Effector memory CD8-positive, alpha-beta T cell (primary cell): ENCODE measurements around the gene CLC.
"Not testable (repeated sequence)": the region's sequence is repeated elsewhere in the genome, so short reads cannot be mapped to it uniquely, and the experiment has no call there.

Source experiments
- ATAC-seq: fragments of 150-1000 bp; cut with Tn5 transposase; replicated peaks from 2 replicates; pipeline ENCODE4 v1.10.0; 2021; ENCODE audit warnings: mild to moderate bottlenecking, moderate library complexity
- DNase-seq, 3 experiments: peaks; one replicate each; pipeline ENCODE4 v3.0.0; 2021
- H3K27ac Mint-ChIP-seq, 2 donors: one replicate each; pipeline ENCODE4 v1.8.0; 2022; ENCODE audit warnings: mild to moderate bottlenecking in 2 of 2, mixed read lengths in 2 of 2, moderate library complexity in 2 of 2
- H3K27me3 Mint-ChIP-seq, 2 donors: one replicate each; pipeline ENCODE4 v1.8.0; 2022; ENCODE audit warnings: mixed read lengths in 2 of 2
- H3K36me3 Mint-ChIP-seq: one replicate; pipeline ENCODE4 v1.8.0; 2022; ENCODE audit warnings: mild to moderate bottlenecking, moderate library complexity, mixed read lengths; ENCODE audit not compliant: insufficient read depth
- H3K4me1 Mint-ChIP-seq, 2 donors: one replicate each; pipeline ENCODE4 v1.8.0; 2022; ENCODE audit warnings: low read depth in 2 of 2, mixed read lengths in 2 of 2
- H3K4me3 Mint-ChIP-seq, 2 donors: one replicate each; pipeline ENCODE4 v1.8.0; 2022; ENCODE audit warnings: mild to moderate bottlenecking in 2 of 2, mixed read lengths in 2 of 2, moderate library complexity in 2 of 2
- H3K9me3 Mint-ChIP-seq, 2 donors: one replicate each; pipeline ENCODE4 v1.8.0; 2022; ENCODE audit warnings: mixed read lengths in 2 of 2

Gene CLC

DNA sequence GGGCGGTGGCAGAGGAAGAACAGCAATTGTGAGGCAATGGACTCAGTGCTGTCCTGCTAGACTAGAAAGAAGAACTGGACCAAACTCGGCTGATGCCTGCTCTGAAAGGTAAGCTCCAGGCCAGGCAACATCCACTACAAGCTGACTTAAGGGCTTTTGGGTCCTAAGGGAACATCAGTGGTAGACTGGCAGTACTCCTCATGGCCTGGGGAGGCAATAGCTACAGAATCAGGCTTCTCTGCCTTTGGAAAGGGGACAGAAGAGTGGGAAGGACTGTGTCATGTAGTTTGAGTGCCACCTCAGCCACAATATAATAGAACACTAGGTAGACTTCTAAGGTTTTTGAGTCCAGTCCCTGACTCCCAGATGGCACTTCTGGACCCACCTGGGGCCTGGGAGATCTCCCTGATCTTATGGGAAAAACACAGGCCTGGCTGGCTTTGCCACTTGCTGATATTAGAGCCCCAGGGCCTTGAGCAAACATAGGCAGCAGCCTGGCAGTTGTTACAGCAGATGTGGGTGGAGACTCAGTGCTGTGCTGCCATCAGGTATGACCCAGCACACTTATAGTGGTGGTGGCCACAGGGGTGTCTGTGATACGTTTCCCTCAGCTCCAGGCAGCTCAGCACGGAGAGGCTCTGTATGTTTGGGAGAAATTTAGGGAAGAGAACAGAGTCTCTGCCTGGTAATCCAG, 9.2 kb upstream of the CLC start:
- DNase-seq (no peak), ATAC-seq (no peak)
- Mint-ChIP-seq H3K27me3 (peaks cover 54 to 59% of the 10 kb centered on the region in 2 donors), H3K27ac (no peak overlapping the region), H3K36me3 (no peaks in the 10 kb centered on the region), H3K4me3 (no peak overlapping the region), H3K4me1 (no peaks in the 10 kb centered on the region), H3K9me3 (no peaks in the 10 kb centered on the region)

DNA sequence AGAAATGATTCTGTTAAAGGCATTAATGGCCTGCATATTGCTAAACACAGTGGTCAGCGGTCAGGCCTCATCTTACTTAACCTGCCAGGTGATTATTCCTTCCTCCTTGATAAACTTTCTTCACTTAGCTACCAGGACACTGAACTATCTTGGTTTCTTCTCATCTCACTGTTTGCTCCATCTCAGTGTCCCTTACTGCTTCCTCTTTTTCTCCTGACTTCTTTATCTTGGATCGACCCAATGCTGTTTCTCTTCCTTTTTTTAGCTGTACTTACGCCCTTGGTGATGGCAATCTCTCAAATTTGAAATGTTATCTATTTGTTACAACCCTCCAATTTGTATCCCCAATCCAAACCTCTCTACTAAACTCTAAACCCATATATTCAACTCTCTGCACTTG, 7.8 kb upstream of the CLC start:
- Mint-ChIP-seq H3K4me3 (no peak overlapping the region), H3K36me3 (no peaks in the 10 kb centered on the region), H3K9me3 (no peaks in the 10 kb centered on the region), H3K27me3 (peaks cover 47 to 59% of the 10 kb centered on the region in 2 donors), H3K27ac (no peak overlapping the region), H3K4me1 (no peaks in the 10 kb centered on the region)
- no peak for ATAC-seq
- DNase-seq, result no peak

DNA sequence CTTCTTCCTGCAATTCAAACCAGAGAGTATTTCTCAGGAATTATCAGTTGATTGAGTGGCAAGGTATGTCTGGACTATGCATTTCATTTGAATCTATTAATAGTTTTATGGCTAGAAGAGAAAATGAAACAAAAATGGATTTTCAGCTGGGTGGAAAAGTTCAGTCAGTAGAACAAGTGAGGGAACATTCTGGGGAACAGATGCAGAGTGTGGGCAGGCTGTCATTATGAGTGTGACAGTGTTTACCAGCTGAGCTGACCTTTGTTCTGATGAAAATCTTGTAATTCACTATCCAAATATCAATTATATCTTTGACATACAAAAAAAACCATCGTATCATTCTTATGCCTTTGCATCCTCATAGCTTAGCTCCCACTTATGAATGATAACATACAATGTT, 2.6 kb upstream of the CLC start:
- Mint-ChIP-seq H3K9me3 (no peaks in the 10 kb centered on the region), H3K36me3 (no peaks in the 10 kb centered on the region), H3K27me3 (peaks cover 37 to 40% of the 10 kb centered on the region in 2 donors), H3K27ac (no peak overlapping the region), H3K4me3 (no peak overlapping the region), H3K4me1 (peaks cover 0 to 2% of the 10 kb centered on the region in 2 donors)
- DNase-seq (no peak), ATAC-seq (no peak)

DNA sequence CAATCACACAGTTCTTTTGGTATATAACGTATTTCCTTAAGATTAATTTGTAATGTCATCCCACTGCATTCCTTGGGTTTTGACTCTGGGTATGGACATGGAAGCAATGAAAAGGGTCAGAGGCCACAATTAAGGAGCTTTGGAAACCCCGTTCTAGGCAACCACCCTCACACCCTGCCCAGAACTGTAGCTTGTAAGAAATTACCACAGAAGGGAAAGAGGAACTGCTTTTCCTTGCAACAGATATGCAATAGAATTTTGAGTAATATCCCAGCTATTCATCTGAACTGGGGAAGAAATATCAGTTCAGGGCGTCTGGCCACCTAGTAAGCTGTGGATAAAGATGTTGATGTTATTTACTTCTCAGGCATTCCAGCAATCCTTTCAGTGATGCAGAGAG, 985 bp upstream of the CLC start:
- Mint-ChIP-seq H3K27me3 (peaks cover 28 to 34% of the 10 kb centered on the region in 2 donors), H3K27ac (no peak overlapping the region), H3K4me3 (no peak overlapping the region), H3K9me3 (no peaks in the 10 kb centered on the region), H3K4me1 (peaks cover 0 to 2% of the 10 kb centered on the region in 2 donors), H3K36me3 (no peaks in the 10 kb centered on the region)
- no peak for ATAC-seq
- DNase-seq, result no peak

DNA sequence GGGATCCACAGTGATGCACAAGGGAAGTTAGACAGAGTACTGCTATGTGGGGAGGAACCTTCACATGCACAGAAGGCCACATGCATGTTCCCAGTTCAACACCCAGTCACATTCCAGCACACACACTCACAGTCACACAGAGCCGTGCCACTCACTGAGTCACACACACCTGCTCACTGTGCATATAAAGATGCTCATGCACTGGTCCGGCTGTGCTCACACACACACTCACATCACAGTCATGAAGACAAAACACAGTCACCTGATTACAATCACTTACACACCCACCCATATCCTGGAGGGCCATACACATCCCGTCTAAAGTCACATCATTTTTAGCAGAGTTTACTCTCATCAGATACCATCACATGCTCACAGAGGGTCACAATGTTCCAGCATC, 478 bp downstream of the CLC start:
- no peak overlapping the region for H3K4me3 Mint-ChIP-seq
- DNase-seq (no peak), ATAC-seq (no peak)
- H3K36me3 Mint-ChIP-seq, result no peaks in the 10 kb centered on the region
- H3K9me3 Mint-ChIP-seq, result no peaks in the 10 kb centered on the region
- H3K4me1 Mint-ChIP-seq, result peaks cover 0 to 2% of the 10 kb centered on the region in 2 donors
- no peak overlapping the region for H3K27ac Mint-ChIP-seq
- H3K27me3 Mint-ChIP-seq, result peaks cover 17 to 20% of the 10 kb centered on the region in 2 donors

DNA sequence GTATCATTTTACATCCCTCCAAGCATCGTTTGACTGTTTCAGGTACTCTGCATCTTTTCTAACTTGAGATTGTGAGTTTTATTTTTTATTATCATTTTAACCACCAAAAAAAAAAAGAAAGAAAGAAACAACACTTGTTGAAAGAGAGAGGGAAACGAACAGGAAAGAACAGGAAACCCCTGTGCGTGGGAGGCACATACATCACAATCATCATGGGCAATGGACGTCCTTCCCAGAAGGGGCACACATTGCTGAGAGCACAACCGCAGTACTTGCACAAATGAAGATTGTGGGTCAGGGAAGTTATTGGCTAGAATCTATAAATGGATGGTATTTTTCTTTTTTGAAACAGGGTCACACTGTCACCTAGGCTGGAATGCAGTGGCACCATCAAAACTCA, 1.7 kb downstream of the CLC start:
- ATAC-seq, result no peak
- no peak for DNase-seq
- H3K27ac Mint-ChIP-seq, result no peak overlapping the region

DNA sequence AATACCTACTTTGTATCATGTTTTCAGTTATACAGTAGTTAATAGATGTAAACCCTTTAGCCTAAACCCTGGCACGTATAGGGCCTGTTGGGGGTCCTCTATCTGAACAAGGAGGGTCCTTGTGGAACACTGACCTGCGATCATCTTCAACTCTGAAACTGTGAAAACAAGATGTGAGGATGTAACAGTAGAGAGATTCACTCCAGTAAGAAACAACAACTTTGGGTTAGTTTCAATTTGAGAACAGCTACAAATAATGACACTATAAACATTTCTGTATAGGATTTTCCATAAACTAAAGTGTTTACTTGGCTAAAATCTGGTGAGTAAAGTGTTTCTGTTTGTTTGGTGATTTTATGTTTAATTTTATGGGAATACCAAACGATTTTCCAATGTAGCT, 2.1 kb downstream of the CLC start:
- ATAC-seq (no peak), DNase-seq (no peak)
- no peak overlapping the region for H3K4me3 Mint-ChIP-seq
- H3K27me3 Mint-ChIP-seq, result peaks cover 10 to 20% of the 10 kb centered on the region in 2 donors
- peaks cover 0 to 2% of the 10 kb centered on the region in 2 donors for H3K4me1 Mint-ChIP-seq
- H3K9me3 Mint-ChIP-seq, result no peaks in the 10 kb centered on the region
- no peak overlapping the region for H3K27ac Mint-ChIP-seq
- H3K36me3 Mint-ChIP-seq, result no peaks in the 10 kb centered on the region

More for the DNA sequence above, 1.7 kb downstream of the CLC start:
- Mint-ChIP-seq H3K27me3 (peaks cover 11 to 20% of the 10 kb centered on the region in 2 donors), H3K4me3 (no peak overlapping the region), H3K9me3 (no peaks in the 10 kb centered on the region), H3K4me1 (peaks cover 0 to 2% of the 10 kb centered on the region in 2 donors), H3K36me3 (no peaks in the 10 kb centered on the region)

DNA sequence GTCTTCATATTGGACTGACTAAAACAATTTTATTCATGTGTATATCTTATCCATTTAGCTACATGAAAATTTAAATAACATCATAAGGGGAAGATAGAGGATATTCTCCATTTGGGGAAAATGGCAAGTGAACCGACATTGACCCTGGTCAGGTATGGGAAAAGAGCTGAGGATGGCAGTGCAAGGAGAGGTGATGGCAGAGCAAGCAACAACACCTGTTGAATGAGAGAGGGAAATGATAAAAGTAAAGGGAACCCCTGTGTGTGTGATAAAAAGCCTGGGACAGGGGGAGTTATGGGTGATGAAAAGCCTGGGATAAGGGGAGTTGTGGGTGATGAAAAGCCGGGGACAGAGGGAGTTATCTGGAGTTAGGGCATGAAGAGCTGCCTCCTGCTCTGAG, 4.0 kb downstream of the CLC start:
- Mint-ChIP-seq H3K9me3 (no peaks in the 10 kb centered on the region), H3K4me3 (no peak overlapping the region), H3K27me3 (peaks cover 22 to 35% of the 10 kb centered on the region in 2 donors), H3K27ac (no peak overlapping the region), H3K36me3 (no peaks in the 10 kb centered on the region), H3K4me1 (no peaks in the 10 kb centered on the region)
- no peak for DNase-seq
- no peak for ATAC-seq

DNA sequence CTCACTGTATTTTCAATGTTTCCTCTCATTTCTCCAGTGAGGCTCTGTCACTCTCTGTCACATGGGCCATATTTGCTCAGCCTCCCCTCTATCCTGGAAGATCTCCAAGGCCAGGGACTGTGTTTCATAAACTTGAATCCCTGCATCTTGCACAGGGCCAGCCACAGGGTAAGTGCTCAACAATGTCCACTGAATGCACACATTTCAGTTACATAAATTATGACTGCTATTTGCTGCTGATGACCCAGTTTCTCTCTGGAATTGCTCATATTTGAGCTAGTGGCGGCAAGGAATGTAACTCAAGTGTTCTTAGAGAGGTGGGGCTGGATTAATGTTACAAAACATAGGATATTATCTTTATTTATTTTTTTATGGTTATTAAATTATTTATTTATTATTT, 6.1 kb downstream of the CLC start:
- no peaks in the 10 kb centered on the region for H3K36me3 Mint-ChIP-seq
- no peak overlapping the region for H3K27ac Mint-ChIP-seq
- no peaks in the 10 kb centered on the region for H3K9me3 Mint-ChIP-seq
- H3K27me3 Mint-ChIP-seq, result peaks cover 30 to 38% of the 10 kb centered on the region in 2 donors
- DNase-seq (no peak), ATAC-seq (no peak)
- H3K4me1 Mint-ChIP-seq, result no peaks in the 10 kb centered on the region
- no peak overlapping the region for H3K4me3 Mint-ChIP-seq

DNA sequence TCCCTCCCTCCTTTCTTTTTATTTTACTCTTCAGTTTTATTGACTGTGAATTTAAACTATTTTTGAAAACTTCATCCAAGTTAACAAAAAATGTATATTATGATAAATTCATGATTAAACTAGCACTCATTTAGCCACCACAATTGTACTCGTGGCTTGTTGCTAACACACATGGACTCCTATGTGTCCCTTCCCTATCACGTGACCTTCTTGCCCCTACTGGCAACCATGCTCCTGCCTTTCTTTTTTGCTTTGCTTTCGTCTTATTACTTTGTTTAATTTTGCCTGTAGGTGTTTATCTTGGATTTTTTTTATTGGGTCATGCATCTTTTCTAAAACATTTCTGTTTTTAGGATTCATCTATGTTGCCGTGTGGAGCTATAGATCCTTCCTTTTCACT, 8.2 kb downstream of the CLC start:
- DNase-seq, result no peak
- H3K9me3 Mint-ChIP-seq, result no peaks in the 10 kb centered on the region
- no peak overlapping the region for H3K4me3 Mint-ChIP-seq
- no peaks in the 10 kb centered on the region for H3K4me1 Mint-ChIP-seq
- H3K36me3 Mint-ChIP-seq, result no peaks in the 10 kb centered on the region
- H3K27ac Mint-ChIP-seq, result no peak overlapping the region
- ATAC-seq, result no peak
- peaks cover 30 to 51% of the 10 kb centered on the region in 2 donors for H3K27me3 Mint-ChIP-seq

DNA sequence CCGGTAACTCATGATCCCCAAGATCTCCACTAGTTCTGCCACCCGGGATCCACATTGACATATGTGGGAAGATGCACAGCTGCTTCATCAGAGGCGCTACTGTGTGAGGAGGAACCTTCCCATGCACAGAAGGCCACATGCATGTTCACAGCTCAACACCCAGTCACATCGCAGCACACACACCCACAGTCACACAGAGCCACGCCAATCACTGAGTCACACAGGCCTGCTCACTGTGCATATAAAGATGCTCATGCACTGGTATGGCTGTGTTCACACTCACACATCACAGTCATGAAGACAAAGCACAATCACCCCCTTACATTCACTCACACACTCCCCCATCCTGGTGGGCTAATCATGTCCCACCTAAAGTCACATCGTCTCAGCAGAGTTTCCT, 9.8 kb downstream of the CLC start:
- no peak for ATAC-seq

DNA sequence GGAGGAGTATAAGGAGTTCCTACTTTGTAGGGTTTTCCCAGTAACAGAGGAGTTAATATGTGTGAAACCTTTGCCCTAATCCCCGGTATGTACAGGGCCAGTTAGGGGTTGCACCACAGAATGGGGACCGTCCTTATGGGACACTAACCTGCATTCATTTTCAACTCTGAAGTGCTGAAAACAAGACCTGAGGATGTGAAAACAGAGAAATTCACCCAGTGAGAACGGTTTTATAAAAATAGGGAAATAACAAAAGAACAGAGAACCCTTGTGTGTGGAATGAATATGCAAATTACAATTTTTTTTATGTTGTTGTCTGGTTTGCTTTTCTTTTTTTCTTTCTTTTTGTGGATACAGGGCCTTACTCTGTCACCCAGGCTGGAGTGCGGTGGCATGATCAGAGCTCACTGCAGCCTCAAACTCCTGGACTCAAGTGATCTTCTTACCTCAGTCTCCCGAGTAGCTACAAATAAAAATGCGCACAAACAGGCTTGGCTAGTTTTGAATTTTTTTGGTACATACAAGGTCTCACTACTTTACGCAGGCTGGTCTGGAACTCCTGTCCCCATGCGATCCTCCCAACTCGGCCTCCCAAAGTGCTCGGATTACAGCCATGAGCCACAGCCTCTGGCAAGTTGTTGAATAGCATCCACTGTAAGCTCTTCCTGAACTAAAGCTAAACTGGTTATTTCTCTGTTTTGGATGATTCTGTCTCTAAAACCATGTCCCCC, 10.6 kb downstream of the CLC start:
- Mint-ChIP-seq H3K27me3 (peaks cover 32 to 75% of the 10 kb centered on the region in 2 donors), H3K4me1 (no peaks in the 10 kb centered on the region), H3K4me3 (no peak overlapping the region), H3K27ac (no peak overlapping the region), H3K9me3 (no peaks in the 10 kb centered on the region), H3K36me3 (no peaks in the 10 kb centered on the region)
- no peak for ATAC-seq
- DNase-seq, result no peak

More for the DNA sequence above, 9.8 kb downstream of the CLC start:
- Mint-ChIP-seq H3K36me3 (no peaks in the 10 kb centered on the region), H3K4me3 (no peak overlapping the region), H3K27ac (no peak overlapping the region), H3K9me3 (no peaks in the 10 kb centered on the region), H3K27me3 (peaks cover 24 to 67% of the 10 kb centered on the region in 2 donors), H3K4me1 (no peaks in the 10 kb centered on the region)
- DNase-seq, result no peak

DNA sequence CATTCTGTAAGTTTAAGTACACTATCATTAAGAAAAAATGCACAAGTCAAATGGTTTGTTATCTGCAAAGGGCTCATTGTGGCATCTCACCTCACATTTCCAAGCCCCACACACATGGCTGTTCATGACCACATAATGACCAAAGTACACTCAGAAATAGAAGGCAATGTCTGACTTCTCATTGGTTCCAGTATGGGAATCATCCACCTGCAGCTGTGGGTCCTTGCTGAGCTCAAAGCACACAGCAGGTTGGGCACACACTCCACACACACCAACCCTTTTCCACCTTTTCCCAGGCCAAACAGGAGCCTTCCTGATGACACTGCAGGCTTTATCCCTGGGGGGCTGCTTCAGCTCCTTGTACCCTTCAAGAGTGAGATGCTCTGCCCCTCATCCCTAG, 11.8 kb downstream of the CLC start:
- H3K4me3 Mint-ChIP-seq, result no peak overlapping the region
- no peaks in the 10 kb centered on the region for H3K36me3 Mint-ChIP-seq
- ATAC-seq (no peak), DNase-seq (no peak)
- no peaks in the 10 kb centered on the region for H3K4me1 Mint-ChIP-seq
- peaks cover 41 to 78% of the 10 kb centered on the region in 2 donors for H3K27me3 Mint-ChIP-seq
- no peaks in the 10 kb centered on the region for H3K9me3 Mint-ChIP-seq
- H3K27ac Mint-ChIP-seq, result no peak overlapping the region

DNA sequence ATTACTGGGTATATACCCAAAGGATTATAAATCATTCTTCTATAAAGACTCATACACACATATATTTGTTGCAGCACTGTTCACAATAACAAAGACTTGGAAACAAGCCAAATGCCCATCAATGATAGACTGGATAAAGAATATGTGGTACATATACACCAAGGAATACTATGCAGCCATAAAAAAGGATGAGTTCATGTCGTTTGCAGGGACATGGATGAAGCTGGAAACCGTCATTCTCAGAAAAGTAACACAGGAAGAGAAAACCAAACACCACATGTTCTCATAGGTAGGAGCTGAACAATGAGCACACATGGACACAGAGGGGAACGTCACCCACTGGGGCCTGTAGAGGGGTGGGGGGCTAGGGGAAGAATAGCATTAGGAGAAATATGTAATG, 17.7 kb downstream of the CLC start:
- H3K27me3 Mint-ChIP-seq, result peaks cover 55 to 81% of the 10 kb centered on the region in 2 donors
- DNase-seq, H3K4me3 Mint-ChIP-seq, H3K36me3 Mint-ChIP-seq, ATAC-seq, H3K4me1 Mint-ChIP-seq, H3K27ac Mint-ChIP-seq, H3K9me3 Mint-ChIP-seq: not testable (repeated sequence)
